OCI-LY3 (cell line): ENCODE data around the gene CEP43.

Source experiments
- EZH2phosphoT487 ChIP-seq: fragments of 200-600 bp; shearing (Covaris generic); IDR thresholded peaks from 2 replicates; pipeline ENCODE4 v1.6.1; 2018; ENCODE audit warnings: antibody characterized with exemption, mixed run types, low read depth
- TF ChIP-seq, protein P1 (sequence below): fragments of 200-600, 300-600 bp; sonication (generic); IDR thresholded peaks from 2 replicates; pipeline ENCODE4 v1.5.1; 2014; ENCODE audit warnings: antibody characterized with exemption, low read length, low read depth

DNA sequence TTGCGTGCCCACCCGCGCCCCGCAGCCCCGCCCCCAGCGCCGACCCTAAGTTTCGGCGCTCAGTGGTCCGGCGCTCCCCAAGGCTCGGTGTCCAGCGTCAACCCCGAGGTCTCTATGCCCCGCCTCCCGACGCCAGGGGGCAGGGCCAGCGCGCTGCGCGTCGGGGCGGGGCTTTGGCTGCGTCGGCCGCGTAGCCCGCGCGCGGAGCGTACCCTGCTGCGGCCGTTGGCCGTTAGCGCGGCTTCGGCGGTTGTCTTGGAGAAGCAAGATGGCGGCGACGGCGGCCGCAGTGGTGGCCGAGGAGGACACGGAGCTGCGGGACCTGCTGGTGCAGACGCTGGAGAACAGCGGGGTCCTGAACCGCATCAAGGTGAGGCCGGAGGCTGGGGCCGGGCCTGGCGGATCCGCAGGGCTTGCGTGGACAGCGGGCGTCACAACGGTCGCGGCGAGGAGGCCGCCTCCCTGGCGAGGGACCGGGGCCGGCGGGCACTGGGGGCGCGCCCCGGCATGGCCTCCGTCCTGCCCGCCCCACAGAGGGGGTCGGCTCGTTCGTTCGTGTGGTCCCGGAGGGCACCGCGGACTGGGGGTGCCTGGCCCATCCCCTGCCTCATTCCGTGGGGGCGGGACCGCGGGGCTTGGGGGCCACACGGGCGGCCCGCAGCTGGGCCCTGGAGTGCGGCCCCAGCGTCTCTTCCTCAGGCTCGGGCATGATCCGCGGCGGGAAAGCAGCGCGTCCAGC, at the start of gene CEP43:
- TF ChIP-seq, protein P1, sequence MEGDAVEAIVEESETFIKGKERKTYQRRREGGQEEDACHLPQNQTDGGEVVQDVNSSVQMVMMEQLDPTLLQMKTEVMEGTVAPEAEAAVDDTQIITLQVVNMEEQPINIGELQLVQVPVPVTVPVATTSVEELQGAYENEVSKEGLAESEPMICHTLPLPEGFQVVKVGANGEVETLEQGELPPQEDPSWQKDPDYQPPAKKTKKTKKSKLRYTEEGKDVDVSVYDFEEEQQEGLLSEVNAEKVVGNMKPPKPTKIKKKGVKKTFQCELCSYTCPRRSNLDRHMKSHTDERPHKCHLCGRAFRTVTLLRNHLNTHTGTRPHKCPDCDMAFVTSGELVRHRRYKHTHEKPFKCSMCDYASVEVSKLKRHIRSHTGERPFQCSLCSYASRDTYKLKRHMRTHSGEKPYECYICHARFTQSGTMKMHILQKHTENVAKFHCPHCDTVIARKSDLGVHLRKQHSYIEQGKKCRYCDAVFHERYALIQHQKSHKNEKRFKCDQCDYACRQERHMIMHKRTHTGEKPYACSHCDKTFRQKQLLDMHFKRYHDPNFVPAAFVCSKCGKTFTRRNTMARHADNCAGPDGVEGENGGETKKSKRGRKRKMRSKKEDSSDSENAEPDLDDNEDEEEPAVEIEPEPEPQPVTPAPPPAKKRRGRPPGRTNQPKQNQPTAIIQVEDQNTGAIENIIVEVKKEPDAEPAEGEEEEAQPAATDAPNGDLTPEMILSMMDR: no peak
- TF ChIP-seq EZH2phosphoT487: no peak
